ENCODE data around the gene SUFU.

SUFU gene

DNA sequence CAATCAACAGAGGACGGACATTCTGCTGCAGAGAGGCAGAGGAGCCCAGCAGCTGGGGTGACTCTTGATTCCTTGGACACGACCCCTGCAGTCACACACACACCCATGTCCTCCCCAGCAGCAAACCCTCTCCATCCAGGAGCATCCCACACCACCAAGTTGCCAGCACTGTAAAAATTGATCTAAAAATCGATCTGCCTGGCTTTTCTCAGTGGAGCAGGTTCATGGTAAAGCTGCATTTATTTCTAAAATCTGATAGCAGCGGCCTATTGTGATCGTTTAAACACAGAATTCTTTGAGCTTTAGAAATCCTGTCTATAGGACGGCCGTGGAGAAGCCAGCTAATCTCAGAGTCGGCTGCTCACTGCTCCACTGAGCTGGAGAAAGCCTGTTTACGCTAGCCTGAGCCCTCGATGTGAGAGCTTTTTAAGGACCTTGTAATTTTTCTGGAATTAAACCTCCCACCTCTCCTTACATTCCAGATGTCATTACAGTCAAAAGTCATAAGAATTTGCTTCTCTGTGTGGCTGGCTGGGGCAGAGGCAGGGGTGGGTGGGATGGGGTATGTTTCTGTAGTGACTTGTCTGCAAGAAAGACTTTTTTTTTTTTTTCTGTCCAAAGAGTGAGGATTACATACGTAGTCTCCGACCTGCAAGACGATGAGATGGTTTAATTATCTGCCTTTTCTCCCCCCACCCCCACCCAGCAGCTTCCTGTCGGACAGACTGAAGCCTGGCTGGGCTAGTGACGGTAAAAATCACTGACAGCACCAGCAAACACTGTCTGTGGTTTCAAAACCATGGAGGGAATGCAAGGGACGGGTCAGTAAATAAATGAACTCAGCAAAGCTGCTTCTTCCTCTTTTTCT is 172.1 kb downstream of the SUFU start:
- DNase-seq: no peak

DNA sequence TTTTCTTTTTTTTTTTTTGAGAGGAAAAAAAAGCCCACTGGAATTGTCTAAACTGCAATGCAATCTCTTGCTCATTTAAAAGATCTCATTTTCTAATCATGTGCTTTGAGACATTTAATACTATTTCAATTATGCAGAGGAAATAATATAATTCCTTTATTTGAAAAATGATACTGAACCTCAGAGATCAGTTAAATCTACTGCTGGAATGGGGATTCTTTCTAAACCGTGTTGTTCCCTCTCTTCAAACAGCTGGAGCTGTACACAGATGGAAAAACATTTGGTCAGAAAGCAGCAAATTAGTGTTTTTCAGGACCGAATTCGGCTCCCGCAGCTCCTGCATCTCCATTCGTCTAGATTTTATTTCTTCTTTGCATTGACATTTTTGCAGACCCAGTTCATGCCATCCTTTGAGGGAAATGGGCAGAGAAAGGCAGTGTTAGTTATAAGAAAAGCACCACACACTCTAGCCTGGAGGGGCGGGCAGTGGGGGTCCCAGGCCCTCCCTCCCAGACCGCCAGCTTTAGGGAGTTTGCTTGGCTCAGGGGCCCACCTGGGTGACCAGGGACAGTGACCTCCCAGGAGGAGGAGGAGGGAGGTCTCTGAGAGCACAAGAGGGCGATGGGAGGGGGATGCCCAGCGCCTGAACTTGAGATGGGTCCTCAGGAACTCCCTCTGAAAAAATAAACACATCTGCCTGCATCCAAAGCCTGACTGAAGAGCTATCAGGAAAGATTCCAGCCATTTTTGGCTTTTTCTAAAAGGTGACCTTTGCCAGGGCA is 173.0 kb downstream of the SUFU start:
- no peak for DNase-seq

DNA sequence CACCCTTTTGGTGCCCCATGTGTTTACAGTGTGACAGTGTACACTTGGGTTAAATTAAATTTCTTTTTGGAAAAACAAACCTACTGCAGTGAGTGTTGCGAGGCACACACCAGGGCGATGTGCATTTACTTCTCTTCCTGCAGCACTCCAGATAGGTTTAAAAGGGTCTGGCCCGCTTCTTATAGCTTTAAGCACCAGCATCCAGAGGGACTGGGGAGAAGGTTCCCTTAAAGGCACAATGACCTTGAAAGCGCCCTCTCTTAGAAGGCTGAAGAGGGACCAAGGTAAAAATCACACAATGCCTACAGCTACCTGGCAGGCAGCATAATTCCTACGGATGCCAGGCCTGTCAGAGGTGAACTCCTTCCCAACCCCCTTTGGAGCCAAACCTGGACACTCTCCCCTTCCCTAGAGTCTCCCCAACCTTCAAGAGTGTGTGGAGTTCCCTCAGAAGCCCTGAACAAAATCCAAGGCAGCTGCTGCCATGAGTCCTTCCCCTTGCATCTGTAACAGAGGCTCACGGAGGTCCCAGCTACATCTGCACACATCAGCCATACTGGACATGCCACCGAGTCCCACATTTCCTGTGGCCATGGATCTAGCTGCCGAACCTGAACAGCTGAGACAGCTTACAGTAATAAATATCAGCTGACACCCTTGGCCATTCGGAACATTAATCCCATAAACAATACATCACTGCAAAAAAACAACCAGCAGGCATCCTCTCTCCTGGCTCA is 173.7 kb downstream of the SUFU start:
- no peak for DNase-seq

GRCh38 chr10:102678068-102678400 is 174.3 kb downstream of the SUFU start:
- DNase-seq: no peak

DNA sequence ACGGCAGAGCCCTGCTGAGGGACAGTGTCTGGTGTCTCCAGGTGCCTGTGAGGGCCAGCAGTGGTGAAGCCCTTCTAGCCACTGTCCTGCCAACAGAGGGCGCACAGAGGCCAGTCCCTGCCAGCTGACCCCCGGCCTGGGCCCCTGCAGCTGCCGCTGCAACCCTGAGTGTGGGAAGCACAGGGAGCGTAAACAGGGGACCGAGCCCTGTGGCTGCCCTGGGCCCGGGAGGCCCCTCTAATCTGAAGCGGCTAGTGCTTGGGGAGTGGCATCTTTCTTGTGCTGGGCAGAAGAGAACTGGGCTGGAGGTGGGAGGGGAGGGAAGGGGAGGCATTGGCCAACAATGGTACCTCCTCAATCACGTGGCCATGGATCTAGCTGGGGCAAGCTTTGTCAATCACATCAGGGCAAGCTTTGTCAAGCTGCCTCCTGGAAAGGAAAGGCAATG is 175.1 kb downstream of the SUFU start:
- peak; percentile 65 for DNase-seq

GRCh38 chr10:102679596-102679995 is 175.8 kb downstream of the SUFU start:
- DNase-seq: no peak

DNA sequence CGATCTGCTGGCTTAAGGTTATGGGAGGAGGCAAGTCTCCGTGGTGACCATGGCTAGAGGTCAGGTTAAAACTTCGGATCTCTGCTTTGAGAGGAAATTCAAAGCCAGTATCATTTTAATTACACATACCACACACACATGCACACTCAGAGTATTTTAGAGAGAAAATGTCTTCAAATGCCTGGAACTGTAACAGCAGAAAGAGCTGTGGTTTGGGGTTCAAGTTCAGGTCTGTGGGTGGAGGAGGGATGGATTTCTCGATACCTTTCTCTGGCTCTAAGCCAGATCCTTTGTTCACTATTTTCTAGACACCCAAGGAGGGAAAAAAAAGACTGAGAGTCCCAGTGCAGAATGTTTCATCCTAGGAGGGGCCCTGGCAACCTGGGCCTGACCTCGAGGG is 177.9 kb downstream of the SUFU start:
- no peak for DNase-seq

GRCh38 chr10:102682416-102682815 is 178.6 kb downstream of the SUFU start:
- no peak for DNase-seq

GRCh38 chr10:102682981-102683380 is 179.2 kb downstream of the SUFU start:
- DNase-seq: no peak

Measured in NCI-H345 (cell line).